TTC549 (cell line): ENCODE measurements around the gene TMPRSS3.

ENCODE experiments used
- FAIRE-seq: peaks from 2 replicates; lab custom pipeline; 2012; peaks lifted over from hg19 to GRCh38; lab: Jason Lieb, UNC

The TMPRSS3 gene

DNA sequence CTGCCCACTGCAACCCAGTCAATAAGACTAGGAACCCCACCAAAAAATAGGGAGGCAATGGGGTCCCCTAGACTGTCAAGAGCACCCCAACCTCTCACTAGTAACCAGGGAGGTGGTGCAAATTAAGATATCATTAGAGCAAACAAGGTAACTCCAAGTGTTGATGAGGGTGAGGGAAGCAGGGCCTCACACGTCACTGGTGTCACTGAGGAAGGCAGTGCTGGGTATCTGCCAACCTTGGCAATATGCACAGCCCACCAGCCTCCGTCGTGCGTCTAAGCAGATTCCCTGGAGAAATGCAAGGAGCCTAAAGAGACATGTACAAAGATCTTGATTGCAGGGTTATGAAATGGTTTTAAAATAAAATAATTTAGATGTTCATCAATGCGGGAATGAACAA, 11.6 kb upstream of the TMPRSS3 start:
- FAIRE-seq = no peak

DNA sequence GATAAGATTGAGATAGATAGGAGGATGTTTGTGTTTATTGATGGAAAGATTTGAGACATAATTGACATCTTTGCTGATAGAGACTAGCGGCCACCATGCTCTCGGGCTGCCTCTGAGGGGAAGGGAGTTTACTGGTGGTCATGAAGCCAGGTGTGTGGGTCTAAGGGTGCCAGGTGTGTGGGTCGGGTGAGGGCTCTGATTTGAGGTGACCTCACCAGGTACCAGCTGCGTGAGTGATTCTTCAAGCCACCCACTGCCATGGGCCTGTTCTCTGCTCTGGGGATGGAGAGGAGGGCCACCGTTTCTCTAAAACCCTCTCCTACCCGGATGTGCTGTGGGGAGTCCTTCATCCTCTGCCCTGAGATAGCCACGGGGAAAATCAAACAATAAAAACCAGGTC, 11.0 kb upstream of the TMPRSS3 start:
- FAIRE-seq = no peak

DNA sequence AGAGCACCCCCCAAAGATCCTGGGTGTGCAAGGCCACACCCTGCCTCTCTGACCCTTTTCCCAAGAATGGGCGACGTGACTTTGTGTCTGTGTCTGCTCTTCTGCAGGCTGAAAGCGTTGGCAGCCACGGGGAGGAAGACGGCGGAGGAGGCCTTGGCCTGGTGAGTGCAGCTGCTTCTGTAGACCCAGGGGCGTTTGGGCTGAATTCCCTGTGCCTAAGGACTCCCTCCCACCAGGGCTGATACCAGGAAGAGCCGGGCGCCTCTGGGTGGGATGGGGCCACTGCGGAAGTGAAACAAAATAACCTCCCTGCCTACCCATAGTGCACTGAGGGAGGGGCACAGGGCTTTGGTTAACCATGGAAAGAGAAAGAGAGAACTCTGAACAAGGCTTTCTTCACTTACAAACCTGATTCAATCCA, 10.4 kb upstream of the TMPRSS3 start:
- no peak for FAIRE-seq

DNA sequence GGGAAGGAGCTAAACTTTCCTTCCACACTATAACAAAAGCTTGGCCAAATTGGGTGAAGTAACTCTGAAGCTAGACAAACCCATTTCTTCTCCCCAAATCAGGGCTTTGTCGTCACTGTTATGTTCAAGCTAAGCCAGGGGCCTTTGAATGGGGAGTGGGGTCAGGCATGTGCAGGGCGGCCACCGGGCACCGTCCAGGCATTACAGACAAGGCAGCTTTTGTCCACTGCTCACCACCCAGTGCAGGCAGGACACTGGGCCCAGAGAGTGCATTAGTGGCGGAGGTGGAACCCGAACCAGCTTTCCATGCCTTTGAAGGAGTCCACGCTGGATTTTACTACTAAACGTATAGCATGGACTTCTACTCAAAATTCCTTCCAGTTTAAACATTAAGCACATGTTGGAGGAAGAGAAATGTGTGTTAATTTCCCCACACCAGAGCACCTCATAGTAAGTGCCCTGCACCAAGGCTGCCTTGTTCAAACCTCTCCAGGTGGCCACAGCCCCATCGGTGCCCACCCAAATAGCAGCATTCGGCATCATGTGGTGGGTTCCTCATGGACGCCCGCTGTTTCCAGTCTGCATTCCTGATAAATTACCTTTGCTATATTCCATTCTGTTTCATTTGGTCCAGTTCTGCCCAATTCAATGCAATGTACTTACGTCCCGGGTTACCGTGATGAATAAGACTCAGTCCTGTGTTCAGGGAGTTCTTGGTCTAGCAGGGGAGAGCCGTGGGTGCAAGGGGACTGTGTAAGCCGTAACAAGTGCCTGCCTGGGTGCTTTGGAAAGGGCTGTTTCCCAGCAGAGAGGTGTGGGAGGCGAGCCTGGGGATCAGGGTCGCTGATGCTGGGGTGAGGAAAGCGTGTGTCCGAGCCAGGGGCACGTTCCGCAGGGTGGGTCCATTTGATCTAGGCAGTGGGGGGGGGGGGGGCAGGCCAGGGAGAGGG, 9.5 kb upstream of the TMPRSS3 start:
- FAIRE-seq = no peak

DNA sequence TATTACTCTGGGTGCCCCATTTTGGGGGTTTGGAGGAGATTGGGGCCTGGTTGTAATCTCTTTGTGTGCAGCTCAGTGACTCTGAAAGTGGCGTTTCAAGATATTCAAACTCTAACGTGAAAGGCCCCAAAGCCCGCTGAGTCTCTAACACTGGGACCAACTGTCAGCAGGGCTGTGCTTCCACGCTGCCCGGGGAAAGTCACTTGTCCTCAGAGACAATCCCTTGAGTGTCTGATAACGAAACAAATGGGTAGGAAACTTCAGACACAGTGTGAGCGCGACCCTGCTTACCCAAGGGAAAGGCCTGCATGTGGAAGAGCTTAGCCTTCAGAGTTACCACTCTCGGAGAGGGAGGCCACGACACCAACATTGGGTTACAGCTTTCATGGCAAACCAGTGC, 8.7 kb upstream of the TMPRSS3 start:
- FAIRE-seq = no peak

DNA sequence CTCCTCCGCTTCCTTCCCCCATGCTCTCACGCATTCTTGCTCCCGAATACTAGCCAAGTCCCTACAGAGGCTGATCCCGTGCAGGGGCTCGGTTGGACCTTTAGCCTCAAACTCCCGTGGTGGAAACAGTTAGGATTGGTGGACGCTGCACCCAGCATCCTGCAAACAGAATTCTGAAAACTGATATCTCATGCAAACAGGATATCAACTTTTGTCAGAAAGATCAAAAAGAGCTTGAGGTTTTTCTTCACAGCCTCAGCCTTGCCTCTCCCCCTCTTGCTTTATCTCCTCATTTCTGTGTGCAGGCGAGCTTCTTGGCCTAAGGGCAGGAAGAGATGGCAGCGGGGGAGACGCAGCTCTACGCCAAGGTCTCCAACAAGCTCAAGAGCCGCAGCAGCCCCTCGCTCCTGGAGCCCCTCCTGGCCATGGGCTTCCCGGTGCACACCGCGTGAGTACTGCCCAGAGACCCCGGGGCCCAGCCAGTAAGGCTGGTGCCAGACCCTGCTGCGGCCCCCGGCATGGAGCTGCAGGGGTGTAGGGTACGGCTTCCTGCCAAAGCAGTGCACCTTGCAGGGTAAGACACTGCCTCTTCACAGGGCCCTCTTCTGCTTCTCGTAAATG, 7.9 kb upstream of the TMPRSS3 start, which contains the start of gene UBASH3A:
Gene UBASH3A (plus strand): TSS at position 292 of the 621 bp plus-strand sequence. CDS start 44 bp downstream, at position 336.
- FAIRE-seq = no peak

DNA sequence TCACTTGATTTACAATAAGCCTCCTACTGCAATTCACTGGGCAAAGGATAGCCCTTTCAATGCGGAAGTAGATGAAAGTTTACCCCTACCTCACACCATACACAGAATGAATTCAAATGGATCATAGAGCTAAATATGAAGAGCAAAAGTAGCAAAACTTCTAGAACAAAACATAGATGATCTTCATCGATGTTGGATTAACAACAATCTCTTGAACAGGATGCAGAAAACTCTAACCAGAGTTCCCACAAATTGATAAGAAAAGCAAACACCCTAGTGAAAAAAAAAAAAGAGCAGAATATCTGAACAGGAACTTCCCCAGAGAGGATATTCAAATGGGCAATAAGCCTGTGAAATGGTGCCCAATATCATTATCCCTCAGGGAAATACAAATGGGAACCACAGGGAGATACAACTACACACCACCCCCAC, 6.0 kb upstream of the TMPRSS3 start:
- FAIRE-seq = no peak

DNA sequence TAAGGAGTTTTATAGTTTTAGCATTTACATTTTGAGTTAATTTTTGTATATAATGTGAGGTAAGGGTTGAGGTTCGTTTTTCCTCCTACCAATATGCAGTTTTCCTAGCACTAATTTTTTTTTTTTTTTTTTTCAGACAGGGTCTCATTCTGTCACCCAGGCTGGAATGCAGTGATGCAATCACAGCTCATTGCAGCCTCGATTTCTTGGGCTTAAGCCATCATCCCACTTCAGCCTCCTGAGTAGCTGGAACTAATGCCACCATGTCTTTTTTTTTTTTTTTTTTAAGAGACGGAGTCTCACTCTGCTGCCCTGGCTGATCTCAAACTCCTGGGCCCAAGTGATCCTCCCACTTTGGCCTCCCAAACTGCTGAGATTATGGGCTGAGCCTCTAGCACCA, 5.3 kb upstream of the TMPRSS3 start:
- no peak for FAIRE-seq

DNA sequence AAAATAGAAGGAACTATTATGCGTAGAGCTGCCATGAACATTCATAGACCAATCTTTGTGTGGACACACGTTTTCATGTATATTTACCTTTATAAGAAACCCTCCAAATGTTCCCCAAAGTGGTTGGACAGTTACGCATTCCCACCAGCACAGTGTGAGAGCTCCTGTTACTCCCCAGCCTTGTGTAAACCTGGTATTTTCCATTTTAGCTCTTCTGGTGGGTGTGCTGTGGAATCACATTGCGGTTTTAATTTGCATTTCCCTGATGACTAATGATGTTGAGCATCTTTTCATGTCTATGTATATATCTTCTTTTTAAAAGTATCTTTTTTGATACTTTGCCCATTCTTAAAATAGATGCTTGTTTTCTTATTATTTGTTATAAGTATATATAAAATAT, 4.7 kb upstream of the TMPRSS3 start:
- FAIRE-seq = no peak

DNA sequence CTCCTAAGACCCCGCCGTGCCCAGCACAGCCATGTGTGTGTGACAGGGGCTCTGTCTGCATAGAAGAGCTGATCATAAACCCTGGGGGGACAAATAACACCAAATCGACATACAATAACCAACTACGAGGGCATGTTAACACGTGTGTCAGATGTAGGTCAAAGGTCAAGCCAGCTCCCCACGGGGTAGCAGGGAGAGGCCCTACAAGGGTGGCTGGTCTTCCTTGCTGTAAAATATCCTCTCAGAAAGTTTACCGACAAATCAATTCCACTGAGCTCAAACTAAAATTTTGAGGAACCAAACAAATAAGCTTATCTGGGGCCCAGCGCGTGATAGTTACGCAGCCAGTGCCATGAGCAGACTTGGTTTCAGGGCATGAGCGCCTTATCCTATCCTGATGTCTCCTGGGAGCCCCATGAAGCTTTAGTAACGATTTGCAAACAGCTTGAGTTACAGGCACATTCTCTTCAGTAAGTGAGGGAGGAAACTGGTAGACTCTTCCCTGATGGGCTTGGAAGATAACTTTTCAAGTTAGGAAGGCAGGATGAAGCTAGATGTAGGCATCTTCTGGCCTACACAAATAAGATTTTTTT, 2.7 kb upstream of the TMPRSS3 start:
- FAIRE-seq = no peak

DNA sequence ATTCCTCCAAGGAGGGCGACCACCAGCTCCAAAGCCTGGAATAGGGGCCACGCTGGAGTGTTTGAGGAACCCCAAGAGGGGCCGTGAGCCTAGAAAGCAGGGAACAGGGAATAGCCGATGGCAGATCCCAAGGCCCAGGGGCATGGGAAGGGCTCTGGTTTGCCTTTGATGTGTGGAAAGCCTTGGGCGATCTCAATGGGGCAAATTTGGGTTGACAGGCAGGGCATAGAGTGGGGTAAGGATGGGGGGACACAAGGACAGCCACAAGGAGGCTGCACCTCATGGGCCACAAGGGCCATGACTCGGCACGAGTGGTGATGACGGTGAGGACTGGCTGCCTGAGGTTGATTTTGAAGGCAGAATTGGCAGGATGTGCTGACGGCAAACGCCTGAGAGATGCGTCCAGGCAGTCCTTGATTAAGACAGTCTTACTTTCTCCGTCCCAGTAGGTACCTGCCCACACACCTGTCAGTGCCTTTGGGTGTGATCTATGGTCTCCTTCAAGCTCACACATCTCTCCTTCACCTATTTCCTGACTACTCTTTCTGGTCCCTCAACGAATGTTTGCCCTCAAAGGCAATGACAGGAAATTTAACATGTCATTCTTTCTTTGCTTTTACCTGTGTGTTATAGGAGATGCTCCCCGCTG, 2.0 kb upstream of the TMPRSS3 start:
- no peak for FAIRE-seq

DNA sequence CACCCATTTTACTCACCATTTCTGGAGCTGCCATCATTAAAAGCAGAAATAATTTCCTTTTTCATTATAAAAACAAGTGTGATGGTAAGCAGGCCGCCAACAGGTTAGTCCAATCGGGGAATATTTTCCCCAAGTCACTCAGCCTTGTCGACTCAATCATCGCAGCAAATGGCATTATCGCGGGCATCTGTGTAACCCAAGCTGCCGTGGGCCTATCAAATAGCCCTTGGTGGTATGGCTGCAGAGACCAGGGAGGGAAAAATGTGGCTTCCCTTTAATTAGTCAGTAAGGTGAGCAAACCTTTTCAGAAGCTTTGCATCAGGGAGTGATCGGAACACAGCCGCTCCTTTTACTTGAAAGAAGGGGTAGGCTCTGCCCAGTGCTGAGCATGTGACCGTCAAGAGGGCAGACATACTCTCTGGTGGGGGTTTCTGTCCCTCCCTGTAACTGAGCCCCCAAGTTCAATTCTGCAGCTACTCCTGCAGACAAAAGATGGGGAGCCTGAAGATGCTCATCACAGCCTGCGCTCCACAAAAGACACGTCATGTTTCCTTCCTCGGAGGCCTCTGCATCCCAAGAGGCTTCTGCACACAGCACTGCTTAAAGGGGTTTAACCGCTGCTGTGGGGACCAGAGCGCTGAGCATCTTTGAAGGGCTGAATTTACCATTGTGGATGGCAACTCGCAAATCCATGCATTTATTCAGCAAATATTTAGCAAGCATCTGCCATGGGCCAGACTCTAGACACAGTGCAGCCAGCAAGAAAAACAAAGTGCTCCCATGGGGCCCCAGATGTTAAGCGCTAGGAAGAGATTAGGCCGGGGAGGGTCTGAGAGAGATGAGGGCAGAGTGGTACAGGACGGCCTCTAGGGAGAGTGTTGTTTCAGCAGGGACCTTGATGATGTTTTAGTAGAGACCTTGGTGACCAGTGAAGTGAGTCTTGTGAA, 1.2 kb upstream of the TMPRSS3 start:
- FAIRE-seq = no peak

DNA sequence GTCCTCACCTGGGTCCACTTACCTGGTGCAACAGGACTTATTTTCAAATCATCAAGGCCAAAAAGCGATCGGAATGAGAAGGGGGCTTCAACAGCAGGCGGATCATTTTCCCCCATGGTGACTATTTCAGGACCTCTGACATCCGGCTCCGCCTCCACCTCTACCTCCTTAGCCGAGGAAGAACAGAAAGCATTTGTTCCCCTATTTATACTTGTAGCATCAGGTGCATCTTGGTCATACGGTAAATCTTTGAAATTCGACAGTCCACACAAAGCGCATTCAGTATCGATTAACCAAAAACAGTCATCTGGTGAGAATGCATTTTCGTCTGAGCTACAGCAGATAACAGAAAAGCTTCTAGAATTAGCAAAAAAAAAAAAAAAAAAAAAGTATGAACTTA, 550 bp downstream of the TMPRSS3 start:
- no peak for FAIRE-seq

DNA sequence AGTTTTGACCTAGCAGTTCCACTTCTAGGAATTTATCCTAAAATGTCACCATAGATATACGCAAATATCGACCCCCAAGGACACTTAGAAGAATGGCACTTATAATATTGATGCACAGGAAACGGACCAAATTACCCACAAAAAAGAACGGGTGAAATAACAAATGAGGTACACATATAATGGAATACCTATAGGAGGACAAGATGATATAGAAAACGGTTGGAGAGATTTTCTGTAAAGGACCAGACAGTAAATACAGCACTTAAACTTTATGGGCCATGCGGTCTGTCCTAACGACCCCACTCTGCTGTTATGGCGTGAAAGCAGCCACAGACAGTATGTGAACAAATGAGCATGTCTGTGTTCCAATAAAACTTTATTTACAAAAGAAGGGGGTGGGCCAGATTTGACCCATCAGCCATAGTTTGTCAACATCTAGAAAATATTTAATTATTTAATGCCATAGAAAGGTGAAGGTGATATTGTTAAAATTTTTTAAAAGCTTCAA, 2.4 kb downstream of the TMPRSS3 start:
- FAIRE-seq = no peak

DNA sequence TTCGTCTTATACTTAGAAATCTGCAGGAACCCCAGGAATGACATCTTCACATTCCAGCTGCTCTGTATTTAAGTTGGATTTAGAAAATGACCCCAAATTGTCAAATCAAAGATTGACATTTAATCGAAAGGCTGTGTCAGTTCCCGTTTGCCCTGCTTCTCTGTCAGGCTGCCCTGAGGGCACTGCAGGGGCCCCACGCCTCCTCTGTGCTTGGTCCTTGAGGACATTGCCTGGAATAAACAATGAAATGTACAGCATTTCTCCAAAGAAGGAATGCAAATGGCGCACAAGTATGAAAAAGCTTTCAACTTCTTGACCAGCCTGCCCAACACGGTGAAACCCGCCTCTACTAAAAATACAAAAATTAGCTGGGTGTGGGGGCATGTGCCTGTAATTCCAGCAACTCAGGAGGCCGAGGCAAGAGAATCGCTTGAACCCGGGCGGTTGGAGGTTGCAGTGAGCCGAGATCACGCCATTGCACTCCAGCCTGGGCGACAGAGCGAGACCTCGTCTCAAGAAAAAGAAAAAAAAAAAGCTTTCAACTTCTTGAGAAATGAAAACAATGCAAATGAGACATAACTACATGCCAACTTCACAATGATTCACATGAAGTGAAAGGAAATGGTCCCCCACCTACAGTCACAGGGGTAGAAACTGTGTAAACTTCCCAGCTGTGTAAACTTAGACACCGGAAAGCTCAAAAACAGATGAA, 3.0 kb downstream of the TMPRSS3 start:
- FAIRE-seq = no peak

DNA sequence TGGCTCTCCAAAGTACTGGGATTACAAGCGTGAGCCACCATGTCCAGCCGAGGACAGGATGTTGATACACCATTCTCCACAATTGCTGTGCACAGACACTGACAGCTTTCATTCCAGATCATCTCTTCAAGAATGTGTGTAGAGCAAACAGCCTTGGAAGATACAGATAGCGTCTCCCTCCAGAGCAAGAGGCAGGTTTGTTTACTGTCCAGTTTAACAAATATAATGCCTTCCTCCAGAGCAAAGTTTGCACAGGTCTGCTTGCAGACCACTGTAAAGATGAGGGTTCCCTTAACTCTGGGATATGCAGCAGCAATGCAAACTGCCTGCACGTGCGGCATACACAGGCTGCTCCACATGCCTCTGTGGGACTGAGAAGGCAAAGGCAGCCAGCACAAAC, 4.6 kb downstream of the TMPRSS3 start:
- FAIRE-seq = no peak

DNA sequence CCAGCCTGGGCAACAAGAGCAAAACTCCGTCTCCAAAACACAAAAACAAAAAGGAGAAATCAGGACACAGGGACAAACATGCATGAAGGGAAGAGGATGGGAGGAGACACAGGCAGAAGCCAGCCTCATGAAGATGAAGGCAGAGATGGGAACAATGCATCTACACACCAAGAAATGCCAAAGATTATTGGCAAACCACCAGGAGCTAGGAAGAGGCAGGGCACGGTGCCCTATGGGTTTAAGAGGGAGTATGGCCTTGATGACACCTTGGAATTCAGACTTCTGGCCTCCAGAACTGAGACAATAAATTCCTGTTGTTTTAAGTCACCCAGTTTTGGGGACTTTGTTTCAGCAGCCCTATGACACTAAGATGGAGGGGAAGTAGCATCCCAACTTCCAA, 5.2 kb downstream of the TMPRSS3 start:
- no peak for FAIRE-seq

DNA sequence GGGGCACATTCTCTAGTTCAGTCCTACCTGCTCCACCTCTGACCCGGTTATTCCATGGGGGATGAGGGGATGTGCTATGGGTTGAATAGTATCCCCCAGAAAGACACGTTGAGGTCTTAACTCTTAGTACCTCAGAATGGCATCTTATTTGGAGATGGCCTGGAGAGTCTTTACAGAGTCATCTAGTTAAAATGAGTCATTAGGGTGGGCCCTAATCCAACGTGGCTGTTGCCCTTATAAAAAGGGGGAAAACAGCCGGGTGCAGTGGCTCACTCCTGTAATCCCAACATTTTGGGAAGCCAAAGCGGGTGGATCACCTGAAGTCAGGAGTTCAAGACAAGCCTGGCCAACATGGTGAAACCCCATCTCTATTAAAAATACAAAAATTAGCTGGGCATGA, 5.7 kb downstream of the TMPRSS3 start:
- FAIRE-seq = no peak

DNA sequence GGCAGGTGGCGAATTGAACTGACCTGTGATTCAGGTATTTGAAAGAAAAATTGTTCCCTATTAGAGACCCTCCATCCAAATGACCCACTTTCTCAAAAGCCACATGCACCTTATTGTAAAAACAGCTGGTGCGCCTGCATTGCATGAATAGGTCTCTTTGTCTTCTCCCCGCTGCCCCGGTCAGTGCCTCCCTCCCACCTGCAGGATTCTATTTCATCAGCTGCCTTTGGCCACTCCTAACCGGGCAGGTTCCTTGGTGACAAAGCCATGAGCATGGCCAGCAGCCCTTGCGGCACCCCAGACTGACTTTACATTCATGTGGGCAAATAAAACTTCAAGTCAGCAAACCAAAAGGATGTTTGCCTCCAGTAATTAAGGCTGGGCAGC, 6.4 kb downstream of the TMPRSS3 start:
- FAIRE-seq = no peak

DNA sequence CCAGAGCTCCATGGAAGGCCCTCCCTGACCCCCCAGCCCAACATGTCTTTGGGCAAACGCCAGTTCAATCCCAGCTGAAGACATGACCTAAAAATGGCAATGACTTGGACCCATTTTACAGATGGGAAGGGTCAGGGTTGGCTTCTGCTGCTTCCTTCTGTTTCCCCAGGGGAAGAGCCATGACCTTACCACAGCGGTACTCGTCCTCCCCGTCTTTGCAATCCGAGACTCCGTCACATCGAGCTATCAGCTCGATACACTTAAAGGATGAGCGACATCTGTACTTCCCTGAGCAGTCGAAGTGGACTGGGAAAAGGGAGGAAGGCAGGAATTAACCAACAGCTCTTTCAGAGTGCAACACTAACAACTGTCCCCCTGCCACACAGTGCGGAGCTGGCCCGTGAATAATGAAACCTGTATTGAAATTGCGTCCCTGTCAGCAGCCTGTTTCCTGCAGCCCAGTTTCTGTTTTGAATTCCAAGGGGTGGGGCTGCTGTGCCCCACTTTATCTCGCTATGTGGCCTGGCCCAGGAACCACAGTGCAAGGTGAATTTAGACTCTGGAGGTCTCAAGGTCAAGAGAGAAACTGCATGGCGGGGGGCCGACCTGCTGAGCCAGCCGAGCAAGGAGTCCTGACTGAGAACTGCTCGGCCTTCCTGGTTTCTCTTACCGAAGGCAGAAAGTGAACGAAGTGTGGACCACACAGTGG, 7.0 kb downstream of the TMPRSS3 start:
- FAIRE-seq = no peak
